ENCODE results near the gene DQX1. TPM values are rescaled to one million over a fixed set of nuclear protein-coding genes. Genes with fewer than 3 reads are reported as not detected.
"Not testable (repeated sequence)": the region's sequence is repeated elsewhere in the genome, so short reads cannot be mapped to it uniquely, and the experiment has no call there.

DQX1 gene
- total RNA-seq, 1 donor from 2014 or later = not detected

DNA sequence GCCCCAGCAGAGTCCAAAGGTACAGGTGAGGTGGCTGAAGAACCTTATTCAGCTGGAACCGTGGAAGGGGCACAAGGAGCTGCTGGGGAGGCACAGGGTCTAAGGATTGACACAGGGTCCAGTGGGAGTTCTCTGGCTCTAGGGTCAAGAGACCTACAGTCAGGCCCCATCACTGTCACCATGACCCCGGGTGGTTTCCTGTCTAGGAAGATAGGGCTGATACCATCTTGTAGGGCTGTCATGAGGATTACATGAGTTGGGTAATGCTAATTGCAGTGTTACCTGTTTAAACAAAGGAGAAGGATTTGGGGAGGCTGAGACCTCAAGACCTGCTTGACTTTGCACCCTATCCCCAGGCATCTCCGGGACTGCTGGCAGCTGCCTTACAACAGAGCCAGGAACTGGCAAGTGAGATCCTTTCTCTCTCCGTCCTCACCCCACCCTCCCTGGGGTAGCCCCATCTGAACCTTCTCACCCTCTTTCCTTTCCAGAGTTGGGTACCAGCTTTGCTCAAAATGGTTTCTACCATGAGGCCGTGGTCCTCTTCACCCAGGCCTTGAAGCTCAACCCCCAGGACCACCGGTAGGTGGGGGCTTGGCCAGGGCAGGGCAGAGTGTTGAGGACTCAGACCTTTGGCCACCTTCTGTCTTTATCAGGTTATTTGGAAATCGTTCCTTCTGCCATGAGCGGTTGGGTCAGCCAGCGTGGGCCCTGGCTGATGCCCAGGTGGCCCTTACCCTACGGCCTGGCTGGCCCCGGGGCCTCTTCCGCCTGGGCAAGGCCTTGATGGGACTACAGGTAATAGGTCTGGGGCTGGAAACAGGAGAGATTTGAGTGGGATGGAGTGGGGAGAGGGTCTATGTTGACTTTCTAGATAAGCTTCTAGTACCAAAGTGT, 34.1 kb downstream of the DQX1 start:
- DNase-seq = no peak

DNA sequence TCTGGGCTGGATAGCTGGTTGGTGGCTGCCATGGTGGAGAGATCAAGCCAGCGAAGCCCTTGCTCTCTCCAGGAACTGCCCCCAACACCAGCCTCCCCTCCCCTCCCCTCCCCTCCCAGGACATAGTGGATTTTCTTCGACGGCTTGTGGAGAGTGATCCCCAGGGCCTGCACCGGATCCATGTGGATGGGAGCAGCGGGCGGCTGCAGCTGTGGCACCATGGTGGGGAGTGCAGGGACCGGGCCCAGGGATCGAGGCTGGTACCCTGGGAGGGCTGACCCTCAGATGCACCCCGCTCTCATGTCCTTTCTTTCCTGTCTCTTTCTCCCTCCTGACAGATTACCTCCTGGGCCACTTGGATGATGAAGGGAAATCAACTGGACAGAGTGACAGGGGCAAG, 36.1 kb downstream of the DQX1 start:
- DNase-seq = no peak

DNA sequence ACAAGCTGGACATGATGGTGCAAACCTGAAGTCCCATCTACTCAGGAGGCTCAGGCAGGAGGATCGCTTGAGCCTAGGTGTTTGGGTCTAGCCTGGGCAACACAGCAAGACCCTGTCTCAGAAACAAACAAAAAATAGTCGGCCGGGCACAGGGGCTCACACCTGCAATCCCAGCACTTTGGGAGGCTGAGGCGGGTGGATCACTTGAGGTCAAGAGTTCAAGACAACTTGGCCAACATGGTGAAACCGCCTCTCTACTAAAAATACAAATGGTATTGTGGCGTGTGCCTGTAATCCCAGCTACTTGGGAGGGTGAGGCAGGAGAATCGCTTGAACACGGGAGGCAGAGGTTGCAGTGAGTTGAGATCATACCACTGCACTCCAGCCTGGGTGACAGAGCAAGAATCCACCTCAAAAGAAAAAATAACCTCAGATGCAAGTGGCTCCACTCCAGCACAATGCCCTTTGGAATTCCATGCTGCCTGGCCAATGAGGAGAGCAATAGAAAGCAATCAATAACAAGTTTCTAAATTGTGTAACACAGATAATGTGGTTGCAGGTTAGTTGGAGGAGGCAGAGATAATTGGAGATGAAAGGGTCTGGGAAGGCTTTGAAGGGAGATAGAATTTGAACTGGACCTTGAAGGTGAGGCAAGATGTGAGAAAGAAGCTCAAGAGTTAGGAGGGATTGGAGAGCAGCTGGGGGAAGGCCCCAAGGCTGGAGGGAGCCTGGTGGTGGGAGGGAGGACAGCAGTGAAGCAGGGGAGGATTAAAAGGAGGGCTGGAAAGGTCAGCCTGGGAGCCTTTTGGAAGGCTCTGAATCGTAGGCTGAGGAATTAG, 37.2 kb downstream of the DQX1 start:
- no peak for DNase-seq

DNA sequence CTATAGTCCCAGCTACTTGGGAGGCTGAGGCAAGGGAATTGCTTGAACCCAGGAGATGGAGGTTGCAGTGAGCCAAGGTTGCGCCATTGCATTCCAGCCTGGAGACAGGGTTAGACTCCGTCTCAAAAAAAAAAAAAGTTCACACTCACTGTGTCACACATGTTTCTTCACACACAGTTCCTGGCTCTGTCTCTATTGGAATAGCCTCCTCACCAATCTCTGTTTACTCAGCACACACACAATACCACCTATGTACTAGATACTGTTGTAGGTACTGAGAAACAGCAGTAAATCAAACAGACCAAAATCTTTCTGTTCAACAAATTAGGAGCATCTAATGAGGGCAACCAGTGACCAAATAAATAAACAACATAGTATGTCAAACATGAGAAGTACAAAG, 39.9 kb downstream of the DQX1 start:
- no peak for DNase-seq

DNA sequence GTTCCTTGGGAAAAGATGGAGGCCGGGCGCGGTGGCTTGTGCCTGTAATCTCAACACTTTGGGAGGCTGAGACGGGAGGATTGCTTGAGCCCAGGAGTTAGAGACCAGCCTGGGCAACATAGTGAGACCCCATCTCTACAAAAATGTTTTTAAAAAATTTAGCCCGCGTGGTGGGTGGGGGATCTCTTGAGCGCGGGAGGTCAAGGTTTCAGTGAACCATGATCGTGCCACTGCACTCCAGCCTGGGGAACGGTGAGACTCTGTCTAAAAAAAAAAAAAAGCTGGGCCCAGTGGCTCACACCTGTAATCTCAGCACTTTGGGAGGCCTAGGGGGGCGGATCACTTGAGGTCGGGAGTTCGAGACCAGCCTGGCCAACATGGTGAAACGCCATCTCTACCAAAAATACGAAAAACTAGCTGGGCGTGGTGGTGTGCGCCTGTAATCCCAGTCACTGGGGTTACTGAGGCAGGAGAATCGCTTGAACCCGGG, 42.3 kb downstream of the DQX1 start:
- not testable (repeated sequence) for DNase-seq

DNA sequence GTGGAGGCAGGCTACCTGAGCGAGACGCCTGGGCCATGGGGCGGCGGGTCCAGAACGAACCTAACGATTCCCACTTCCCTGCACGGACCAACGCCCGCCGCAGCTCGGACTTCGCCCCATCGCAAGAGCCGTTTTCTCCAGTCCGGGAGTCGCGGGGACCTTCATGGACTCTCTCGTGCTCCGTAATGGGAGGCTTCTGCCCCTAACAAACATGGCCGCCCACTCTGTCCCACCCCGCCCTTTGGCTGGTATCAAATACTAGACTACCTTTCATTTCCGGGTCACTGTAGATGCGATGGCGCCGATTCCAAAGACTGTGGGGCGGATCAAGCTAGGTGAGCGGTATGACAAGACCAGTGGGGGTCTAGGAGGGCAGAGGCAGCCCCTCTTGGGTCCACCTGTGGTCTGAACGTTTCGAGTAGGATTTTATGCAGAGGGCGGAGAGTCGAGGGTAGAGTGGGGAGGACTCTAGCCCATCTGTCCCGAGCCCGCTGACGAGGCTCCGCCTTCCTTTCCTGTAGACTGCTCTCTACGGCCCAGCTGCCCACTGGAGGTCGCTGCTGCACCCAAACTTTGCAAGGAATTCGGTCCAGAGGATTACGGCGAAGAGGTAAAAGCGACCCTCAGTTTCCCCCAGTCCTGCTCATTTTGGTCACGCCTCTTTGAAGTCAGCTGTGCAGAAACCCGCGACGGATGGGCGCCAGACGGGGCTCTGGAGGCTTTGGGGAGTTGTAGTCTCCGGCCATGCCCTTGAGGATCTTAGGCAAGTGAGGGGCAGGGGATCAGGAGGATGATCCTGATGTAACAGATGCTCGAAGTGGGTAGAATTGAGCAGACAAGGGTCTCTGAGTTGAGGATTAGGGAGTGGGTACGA, 43.0 kb downstream of the DQX1 start, which contains the start of the genes CCDC142 and TTC31:
Gene CCDC142, minus strand, starts transcription at position 198 of the 874 bp plus-strand sequence. Its CDS starts 161 bp downstream, at position 37.
Gene TTC31, plus strand, starts transcription at position 281 of the 874 bp plus-strand sequence. Its CDS starts 15 bp downstream, at position 296.
- peak; percentile 97 for DNase-seq

DNA sequence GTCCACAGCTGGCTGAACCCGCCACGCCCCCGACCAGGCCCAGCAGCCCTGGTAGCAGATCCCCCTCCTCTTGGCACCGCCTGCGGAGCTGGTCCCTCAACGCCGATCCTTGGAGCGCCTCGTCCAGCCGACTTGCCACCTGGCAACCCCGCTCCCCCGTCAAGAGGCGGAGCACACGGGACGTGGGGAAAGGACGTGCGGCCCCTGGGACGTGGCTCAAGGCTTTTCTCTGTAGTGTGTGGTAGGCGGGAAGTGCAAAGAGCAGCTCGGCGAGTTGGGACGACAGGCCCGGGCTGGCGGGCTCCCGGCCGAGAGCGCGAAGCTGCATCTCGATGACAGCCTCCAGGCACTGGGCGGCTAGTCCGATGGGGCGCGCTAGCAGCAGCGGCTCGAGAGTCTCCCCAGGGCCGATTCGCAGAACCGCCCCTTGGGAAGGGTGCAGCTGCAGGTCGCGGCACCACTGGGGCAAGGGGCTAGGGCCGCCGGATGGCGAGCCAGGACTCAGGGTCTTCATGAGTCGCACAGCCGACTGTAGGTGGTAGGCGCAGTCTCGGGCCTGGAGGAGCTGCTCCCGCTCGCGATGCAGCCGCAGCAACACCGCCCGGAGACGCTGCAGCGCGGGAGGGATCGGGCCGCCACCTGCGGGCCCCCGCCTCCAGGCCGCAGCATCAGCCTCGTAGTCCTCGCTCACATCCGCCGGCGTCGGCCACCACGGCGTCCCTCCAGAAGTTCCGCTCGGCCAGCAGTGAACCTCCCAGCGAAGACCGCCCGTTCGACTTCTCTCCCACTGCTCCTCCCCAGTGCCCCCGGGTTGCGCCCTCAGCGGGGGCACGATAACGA, 43.9 kb downstream of the DQX1 start:
- peak; percentile 72 for DNase-seq

DNA sequence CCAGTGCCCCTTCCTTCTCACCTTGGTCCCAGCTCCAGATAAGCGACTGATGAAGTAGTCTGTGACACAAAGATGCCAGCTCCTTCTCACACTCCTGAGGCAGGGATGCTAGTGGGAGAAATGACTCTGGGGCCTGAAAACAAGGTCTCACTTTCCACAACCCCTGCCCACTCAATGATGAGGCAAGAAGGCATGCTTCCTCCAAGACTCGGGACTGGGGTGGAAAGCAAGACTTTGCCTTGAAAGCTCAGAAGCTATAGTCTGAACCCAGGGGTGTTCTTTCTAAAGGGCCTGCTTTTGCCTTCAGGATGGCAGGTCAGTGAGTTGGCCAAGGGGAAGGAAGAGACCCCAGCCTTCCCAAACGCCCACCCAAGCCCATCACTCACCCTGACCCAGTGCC, 44.6 kb downstream of the DQX1 start:
- no peak for DNase-seq

DNA sequence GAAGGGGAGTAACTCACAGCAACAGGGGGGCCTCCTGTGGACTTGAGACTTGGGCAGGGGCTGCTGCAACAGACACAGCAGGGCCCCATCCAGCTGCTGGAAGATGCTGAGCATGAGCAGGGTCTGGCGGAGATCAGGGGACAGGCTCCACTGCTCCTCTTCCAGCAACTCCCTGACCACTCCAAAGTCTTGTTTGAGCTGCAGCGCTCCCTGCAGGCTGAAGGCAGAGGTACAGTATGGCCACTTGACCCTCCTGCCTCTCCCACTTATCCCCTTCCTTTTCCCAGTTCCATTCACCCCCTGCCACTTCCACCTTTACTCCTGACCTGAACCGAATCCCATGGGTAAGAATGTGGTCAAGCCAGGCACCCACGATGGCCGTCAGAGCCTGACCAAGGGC, 51.1 kb downstream of the DQX1 start:
- peak; percentile 37 for DNase-seq

DNA sequence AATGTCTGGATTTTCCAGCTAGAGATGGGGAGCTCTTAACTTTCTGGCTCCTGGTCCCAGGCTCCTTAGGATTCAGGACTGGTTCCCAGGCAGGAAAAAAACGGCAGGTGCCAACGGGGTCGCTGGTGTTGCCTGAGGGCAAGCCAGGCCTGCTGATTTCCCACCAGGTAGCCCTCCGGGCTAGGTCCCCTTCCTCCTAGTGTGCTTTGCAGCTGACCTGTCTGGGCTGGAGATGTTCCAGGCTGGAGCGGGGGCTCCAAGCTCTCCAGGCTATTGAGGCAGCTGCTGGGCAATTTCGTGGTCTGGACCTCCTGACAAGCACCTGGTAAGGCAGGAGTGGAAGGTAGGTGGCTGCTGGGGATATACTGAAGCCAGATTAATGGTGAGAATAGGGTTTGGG, 51.5 kb downstream of the DQX1 start:
- DNase-seq = no peak

DNA sequence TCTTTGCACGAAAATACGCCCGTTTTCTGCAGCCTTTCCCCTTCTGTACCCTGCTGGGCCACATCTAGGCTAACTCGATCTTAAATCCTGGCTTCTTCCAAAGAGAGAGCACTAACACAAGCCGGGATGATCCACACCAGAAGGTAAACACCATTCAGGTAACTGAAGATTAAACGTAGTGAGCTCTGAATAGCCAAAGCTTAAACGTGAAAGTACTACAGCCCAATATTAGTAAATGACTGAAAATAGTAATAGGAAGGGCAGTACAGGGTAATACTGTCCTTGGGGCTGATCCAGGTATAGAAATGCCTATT, 53.1 kb downstream of the DQX1 start:
- no peak for DNase-seq

DNA sequence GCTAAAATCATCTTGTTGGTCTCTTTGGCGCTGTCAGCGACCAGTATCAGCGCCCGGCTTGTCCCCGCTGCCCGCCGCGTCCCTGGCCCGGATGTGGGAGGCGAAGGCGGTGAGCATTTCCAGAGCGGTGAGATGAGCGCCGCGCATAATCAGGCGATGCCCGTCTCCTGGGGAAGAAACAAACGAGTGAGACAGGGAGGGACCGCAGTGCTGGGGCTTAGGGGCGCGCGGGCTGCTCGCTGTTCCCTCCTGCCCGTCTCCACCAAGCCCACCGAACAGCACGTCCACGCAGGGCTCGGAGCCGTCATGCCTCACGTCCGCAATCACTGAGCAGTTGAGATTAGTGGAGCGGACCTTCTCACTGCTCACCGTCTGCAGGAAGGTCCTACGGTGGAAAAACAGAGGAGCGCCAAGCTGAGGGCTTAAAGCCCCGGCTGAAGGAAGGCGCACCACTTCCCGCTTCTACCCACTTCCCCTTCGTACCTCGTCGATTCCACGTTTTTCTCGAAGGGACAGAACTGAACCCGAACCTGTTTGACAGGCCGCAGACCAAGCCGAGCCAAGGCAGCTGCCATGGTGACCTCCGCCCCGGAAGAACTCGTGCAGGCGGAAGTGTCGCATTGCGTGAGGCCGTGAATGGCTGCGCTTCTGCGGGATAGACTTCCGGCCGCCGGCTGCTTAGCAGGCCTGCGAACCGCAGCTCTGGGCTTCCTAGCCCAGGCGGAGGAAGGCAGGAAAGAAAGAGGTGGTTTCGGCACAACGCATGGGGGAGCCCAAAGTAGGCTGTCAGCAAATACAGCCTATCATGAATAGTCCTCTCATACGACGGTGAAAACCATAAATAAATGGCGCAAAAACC, 53.7 kb downstream of the DQX1 start, which contains the start of gene MRPL53:
Gene MRPL53, minus strand, starts transcription at position 595 of the 859 bp plus-strand sequence. Its CDS starts 20 bp downstream, at position 575.
- DNase-seq = peak; percentile 96

DNA sequence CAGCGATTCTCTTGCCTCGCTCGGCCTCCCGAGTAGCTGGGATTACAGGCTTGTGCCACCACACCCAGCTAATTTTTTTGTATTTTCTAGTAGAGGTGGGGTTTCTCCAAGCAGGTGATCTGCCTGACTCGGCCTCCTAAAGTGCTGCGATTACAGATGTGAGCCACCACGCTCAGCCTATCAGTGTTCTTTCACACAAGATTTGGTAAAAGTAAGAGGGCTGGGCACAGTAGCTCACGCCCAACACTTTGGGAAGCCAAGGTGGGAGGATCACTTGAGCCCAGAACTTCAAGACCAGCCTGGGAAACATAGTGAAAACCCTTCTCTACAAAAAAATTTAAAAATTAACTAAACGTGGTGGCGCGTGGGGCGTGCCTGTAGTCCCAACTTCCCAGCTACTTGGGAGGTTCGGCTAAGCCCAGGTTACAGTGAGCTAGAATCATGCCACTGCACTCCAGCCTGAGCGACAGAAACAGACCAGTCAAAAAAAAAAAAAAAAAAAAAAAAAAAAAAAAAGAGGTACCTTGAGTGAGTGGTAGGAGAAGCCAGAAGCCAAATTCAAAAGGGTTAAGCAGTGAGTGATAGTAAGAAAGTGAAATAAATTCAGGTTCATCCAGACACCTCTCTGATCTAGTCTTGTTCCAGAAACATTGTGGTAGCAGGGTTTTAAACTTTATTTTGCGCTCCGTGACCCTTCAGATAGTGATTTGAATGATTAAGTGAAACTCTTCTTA, 54.5 kb downstream of the DQX1 start:
- DNase-seq = no peak

DNA sequence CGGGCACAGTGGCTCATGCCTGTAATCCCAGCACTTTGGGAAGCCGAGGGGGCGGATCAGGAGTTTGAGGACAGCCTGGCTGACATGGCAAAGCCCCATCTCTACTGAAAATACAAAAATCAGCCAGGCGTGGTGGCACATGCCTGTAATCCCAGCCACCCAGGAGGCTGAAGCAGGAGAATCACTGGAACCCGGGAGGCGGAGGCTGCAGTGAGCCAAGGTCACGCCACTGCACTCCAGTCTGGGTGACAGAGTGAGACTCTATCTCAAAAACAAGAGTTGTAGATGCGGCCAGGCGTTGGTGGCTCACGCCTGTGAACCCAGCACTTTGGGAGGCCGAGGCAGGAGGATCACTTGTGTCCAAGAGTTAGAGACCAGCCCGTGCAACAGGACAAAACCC, 55.3 kb downstream of the DQX1 start:
- not testable (repeated sequence) for DNase-seq

Other genes with a start within 250 kb of the DQX1 start
- 0.33 TPM in 1 of 2 replicates, not detected in the other for gene SLC4A5, start 182.8 kb downstream of the DQX1 start, total RNA-seq
- gene DCTN1, start 145.9 kb downstream of the DQX1 start, total RNA-seq = 160 and 207 TPM in 2 replicates
- gene C2orf81, start 104.6 kb downstream of the DQX1 start, total RNA-seq = 0.14 and 0.17 TPM in 2 replicates
- gene WDR54, start 104.5 kb downstream of the DQX1 start, total RNA-seq = 23.3 and 36.9 TPM in 2 replicates
- 21.6 and 27.0 TPM in 2 replicates for gene RTKN, start 84.3 kb downstream of the DQX1 start, total RNA-seq
- 6.5 and 24.0 TPM in 2 replicates for gene INO80B, start 71.1 kb downstream of the DQX1 start, total RNA-seq
- 34.3 and 44.9 TPM in 2 replicates for gene WBP1, start 67.8 kb downstream of the DQX1 start, total RNA-seq
- 74.4 and 85.1 TPM in 2 replicates for gene MOGS, start 60.8 kb downstream of the DQX1 start, total RNA-seq
- 25.9 and 33.7 TPM in 2 replicates for gene MRPL53, start 53.6 kb downstream of the DQX1 start, total RNA-seq
- 14.9 and 22.8 TPM in 2 replicates for gene CCDC142, start 43.2 kb downstream of the DQX1 start, total RNA-seq
- gene TTC31, start 43.1 kb downstream of the DQX1 start, total RNA-seq = 18.2 and 21.6 TPM in 2 replicates
- 0.98 and 2.9 TPM in 2 replicates for gene LBX2, start 26.6 kb downstream of the DQX1 start, total RNA-seq
- 9.7 and 11.7 TPM in 2 replicates for gene PCGF1, start 18.5 kb downstream of the DQX1 start, total RNA-seq
- gene TLX2, start 11.8 kb downstream of the DQX1 start, total RNA-seq = 0.17 TPM in 1 of 2 replicates, not detected in the other
- 87.2 and 127 TPM in 2 replicates for gene AUP1, start 3.5 kb upstream of the DQX1 start, total RNA-seq
- 50.9 and 51.8 TPM in 2 replicates for gene HTRA2, start 3.7 kb upstream of the DQX1 start, total RNA-seq
- gene LOXL3, start 27.7 kb upstream of the DQX1 start, total RNA-seq = 0.85 and 1.7 TPM in 2 replicates
- 20.8 and 21.5 TPM in 2 replicates for gene DOK1, start 28.5 kb upstream of the DQX1 start, total RNA-seq
- not detected in 2 replicates for gene M1AP, start 122.1 kb upstream of the DQX1 start, total RNA-seq
- 4.4 and 5.0 TPM in 2 replicates for gene SEMA4F, start 128.0 kb upstream of the DQX1 start, total RNA-seq

Data from dermis blood vessel endothelial cell (primary cell).